Mesendoderm (in vitro differentiated cells): ENCODE results near the gene FRS2. TPM values are rescaled to one million over a fixed set of nuclear protein-coding genes. Genes with fewer than 3 reads are reported as not detected.

ENCODE experiments used
- DNase-seq: peaks from one replicate; pipeline ENCODE4 v3.0.0; 2013
- H2AK5ac ChIP-seq: 2 replicates; pipeline ENCODE4 v1.6.1; 2013; ENCODE audit warnings: low read length, inconsistent platforms
- H2BK120ac ChIP-seq: 2 replicates; pipeline ENCODE4 v1.6.1; 2013; ENCODE audit warnings: low read depth, mild to moderate bottlenecking, low read length, moderate library complexity, mixed read lengths
- H2BK15ac ChIP-seq: replicated peaks from 2 replicates; pipeline ENCODE4 v1.6.1; 2013; ENCODE audit warnings: low read depth, mild to moderate bottlenecking, moderate library complexity
- H2BK5ac ChIP-seq: 2 replicates; pipeline ENCODE4 v1.6.1; 2013; ENCODE audit warnings: low read length, inconsistent platforms
- H3K18ac ChIP-seq: 2 replicates; pipeline ENCODE4 v1.6.1; 2013; ENCODE audit warnings: mild to moderate bottlenecking, low read length, mixed read lengths
- H3K23ac ChIP-seq: one replicate; pipeline ENCODE4 v1.6.1; 2013; ENCODE audit warnings: low read length
- H3K27ac ChIP-seq: 2 replicates; pipeline ENCODE4 v1.5.1; 2013; ENCODE audit warnings: low read depth, mild to moderate bottlenecking, inconsistent platforms, low read length, moderate library complexity
- H3K27me3 ChIP-seq: 2 replicates; pipeline ENCODE4 v1.6.1; 2013; ENCODE audit warnings: low read length, control low read depth, mild to moderate bottlenecking, inconsistent platforms; ENCODE audit not compliant: insufficient read depth, poor library complexity
- H3K36me3 ChIP-seq: 2 replicates; pipeline ENCODE4 v1.6.1; 2013; ENCODE audit warnings: low read length, inconsistent platforms; ENCODE audit not compliant: control insufficient read depth, insufficient read depth
- H3K4ac ChIP-seq: one replicate; pipeline ENCODE4 v1.6.1; 2013; ENCODE audit warnings: low read depth, mild to moderate bottlenecking, low read length, moderate library complexity
- H3K4me1 ChIP-seq: 2 replicates; pipeline ENCODE4 v1.6.1; 2013; ENCODE audit warnings: low read depth, low read length, inconsistent platforms; ENCODE audit not compliant: control insufficient read depth
- H3K4me2 ChIP-seq: 2 replicates; pipeline ENCODE4 v1.6.1; 2013; ENCODE audit warnings: low read length
- H3K4me3 ChIP-seq: 2 replicates; pipeline ENCODE4 v1.5.1; 2013; ENCODE audit warnings: mild to moderate bottlenecking, low read length
- H3K56ac ChIP-seq: one replicate; pipeline ENCODE4 v1.6.1; 2013; ENCODE audit warnings: low read length
- H3K79me1 ChIP-seq: 2 replicates; pipeline ENCODE4 v1.6.1; 2013; ENCODE audit warnings: low read length, inconsistent platforms
- H3K79me2 ChIP-seq: 2 replicates; pipeline ENCODE4 v1.6.1; 2013; ENCODE audit warnings: mild to moderate bottlenecking, low read length; ENCODE audit not compliant: control insufficient read depth, insufficient read depth
- H3K9ac ChIP-seq: 2 replicates; pipeline ENCODE4 v1.6.1; 2013; ENCODE audit warnings: low read length, inconsistent platforms
- H4K5ac ChIP-seq: one replicate; pipeline ENCODE4 v1.6.1; 2013; ENCODE audit warnings: low read length
- H4K8ac ChIP-seq: one replicate; pipeline ENCODE4 v1.6.1; 2013; ENCODE audit warnings: low read depth, mild to moderate bottlenecking, control low read depth, low read length, moderate library complexity
- WGBS: extraction: QIAGEN DNeasy Blood & Tissue Kit; methylation state at CpG from one replicate; pipeline ENCODE4 v1.1.7; 2013; ENCODE audit warnings: low lambda C conversion rate, missing lambda C conversion rate; ENCODE audit not compliant: insufficient coverage; ENCODE audit errors: extremely low coverage; 5-methylcytosine and 5-hydroxymethylcytosine counted together
- polyA plus RNA-seq, 2 experiments: library from polyadenylated mRNA; stranded (reverse); fragments of 200-250 nt; gene quantifications; one replicate each; pipeline ENCODE4 v1.2.3, GENCODE V29; 2013

Gene FRS2, protein sequence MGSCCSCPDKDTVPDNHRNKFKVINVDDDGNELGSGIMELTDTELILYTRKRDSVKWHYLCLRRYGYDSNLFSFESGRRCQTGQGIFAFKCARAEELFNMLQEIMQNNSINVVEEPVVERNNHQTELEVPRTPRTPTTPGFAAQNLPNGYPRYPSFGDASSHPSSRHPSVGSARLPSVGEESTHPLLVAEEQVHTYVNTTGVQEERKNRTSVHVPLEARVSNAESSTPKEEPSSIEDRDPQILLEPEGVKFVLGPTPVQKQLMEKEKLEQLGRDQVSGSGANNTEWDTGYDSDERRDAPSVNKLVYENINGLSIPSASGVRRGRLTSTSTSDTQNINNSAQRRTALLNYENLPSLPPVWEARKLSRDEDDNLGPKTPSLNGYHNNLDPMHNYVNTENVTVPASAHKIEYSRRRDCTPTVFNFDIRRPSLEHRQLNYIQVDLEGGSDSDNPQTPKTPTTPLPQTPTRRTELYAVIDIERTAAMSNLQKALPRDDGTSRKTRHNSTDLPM
- polyA plus RNA-seq (2013, experiment 1 of 2) = 18.5 TPM
- 18.4 TPM for polyA plus RNA-seq (2013, experiment 2 of 2)

DNA sequence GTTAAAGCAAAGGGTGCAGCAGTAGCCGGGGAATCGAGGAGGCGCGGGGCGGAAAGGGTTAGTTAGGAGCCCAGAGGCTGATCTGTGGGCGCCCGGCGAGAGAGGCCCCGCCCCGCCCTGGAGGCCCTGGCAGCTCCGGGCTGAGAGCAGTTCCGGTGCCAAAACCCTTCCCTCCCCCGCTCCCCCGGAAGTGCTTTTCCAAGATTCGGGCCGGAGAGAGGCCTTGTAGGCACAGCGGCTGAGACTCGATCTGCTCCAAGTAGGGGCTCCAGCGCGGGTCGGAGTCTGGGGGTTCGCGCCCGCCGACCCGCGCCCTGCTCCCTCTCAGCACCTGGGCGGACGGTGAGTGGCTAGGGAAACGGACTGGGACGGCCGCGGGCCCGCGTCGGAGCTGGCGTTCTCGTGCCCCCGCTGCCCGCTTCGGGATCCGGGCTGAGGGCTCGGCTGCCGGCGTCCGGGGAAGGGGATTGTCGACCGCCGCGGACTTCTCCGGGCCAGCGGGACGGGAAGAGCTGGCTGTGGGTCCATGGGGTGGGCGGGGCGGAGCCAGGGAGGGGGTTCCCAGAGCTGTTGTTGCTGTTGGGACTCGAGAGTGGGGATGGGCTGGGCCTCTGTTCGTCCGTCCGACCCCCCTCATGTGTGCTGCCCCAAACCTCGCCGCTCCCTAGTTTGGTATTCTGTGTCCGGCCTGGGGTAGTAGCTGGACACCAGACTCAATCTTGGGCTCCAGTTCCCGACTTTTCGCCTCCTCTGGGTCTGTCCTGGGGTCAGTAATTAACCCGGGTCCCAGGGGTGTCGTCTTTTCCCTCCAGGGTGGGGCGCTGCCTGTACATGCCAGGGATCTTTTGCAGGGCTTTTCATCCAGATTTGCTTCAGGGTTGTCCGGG, at the start of gene FRS2:
TSS of gene FRS2 (plus strand) at position 200 of the 887 bp plus-strand sequence. CDS start 98,643 bp downstream, outside the sequence.
- H3K4ac ChIP-seq = peak within 1 kb of the TSS; percentile 64
- peak within 1 kb of the TSS; percentile 95 for H3K27ac ChIP-seq
- peaks cover 8% of the 10 kb centered on the region for H3K79me1 ChIP-seq
- H2BK120ac ChIP-seq = peak within 1 kb of the TSS; percentile 34
- peak within 1 kb of the TSS; percentile 96 for H4K8ac ChIP-seq
- DNase-seq = peak; percentile 97
- no peak within 1 kb of the TSS for H2BK15ac ChIP-seq
- H3K56ac ChIP-seq = peak within 1 kb of the TSS; percentile 97
- H3K4me1 ChIP-seq = peaks cover 2% of the 10 kb centered on the region
- peak within 1 kb of the TSS; percentile 95 for H3K4me3 ChIP-seq
- H3K4me2 ChIP-seq = peak within 1 kb of the TSS; percentile 72
- WGBS = no CpG with 5 or more reads among the region's 68 CpGs
- H2BK5ac ChIP-seq = no peak within 1 kb of the TSS
- H3K18ac ChIP-seq = peak within 1 kb of the TSS; percentile 80
- no peaks in the 10 kb centered on the region for H3K27me3 ChIP-seq
- peak within 1 kb of the TSS; percentile 53 for H3K23ac ChIP-seq
- no peaks in the 10 kb centered on the region for H3K36me3 ChIP-seq
- peaks cover 39% of the 10 kb centered on the region for H3K79me2 ChIP-seq
- no peak within 1 kb of the TSS for H4K5ac ChIP-seq
- H2AK5ac ChIP-seq = no peak within 1 kb of the TSS
- peak within 1 kb of the TSS; percentile 98 for H3K9ac ChIP-seq

DNA sequence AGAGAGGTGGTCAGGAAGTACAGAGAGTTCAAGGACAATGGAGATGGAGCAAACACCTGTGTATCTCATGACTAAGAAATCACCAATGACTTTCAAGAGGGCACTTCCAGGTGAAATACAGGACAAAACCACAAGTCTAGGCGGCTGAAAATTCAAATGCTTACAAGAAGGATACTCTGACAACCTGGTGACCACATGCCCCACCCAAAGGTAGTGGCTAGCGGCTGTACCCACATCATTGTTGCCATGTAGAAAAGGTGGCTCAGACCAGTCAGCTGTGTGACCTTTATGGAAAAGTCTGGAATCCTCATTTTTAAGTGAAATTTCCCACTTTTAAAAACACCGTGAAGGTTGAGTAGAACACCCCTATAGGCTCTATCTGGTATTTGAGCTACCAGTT, 48.6 kb upstream of the FRS2 start:
- WGBS = no CpG with 5 or more reads among the region's 3 CpGs
- Histone ChIP-seq H3K27me3 (no peaks in the 10 kb centered on the region), H3K23ac (no peak overlapping the region), H3K18ac (no peak overlapping the region), H3K36me3 (no peaks in the 10 kb centered on the region), H4K5ac (no peak overlapping the region), H3K4me3 (no peak overlapping the region), H2BK120ac (no peak overlapping the region), H3K79me2 (no peaks in the 10 kb centered on the region), H3K79me1 (no peaks in the 10 kb centered on the region), H2BK15ac (no peak overlapping the region), H3K56ac (no peak overlapping the region), H3K9ac (no peak overlapping the region), H4K8ac (no peak overlapping the region), H2AK5ac (no peak overlapping the region), H3K4me1 (no peaks in the 10 kb centered on the region), H3K27ac (no peak overlapping the region), H3K4me2 (no peak overlapping the region), H3K4ac (no peak overlapping the region), H2BK5ac (no peak overlapping the region)
- no peak for DNase-seq

DNA sequence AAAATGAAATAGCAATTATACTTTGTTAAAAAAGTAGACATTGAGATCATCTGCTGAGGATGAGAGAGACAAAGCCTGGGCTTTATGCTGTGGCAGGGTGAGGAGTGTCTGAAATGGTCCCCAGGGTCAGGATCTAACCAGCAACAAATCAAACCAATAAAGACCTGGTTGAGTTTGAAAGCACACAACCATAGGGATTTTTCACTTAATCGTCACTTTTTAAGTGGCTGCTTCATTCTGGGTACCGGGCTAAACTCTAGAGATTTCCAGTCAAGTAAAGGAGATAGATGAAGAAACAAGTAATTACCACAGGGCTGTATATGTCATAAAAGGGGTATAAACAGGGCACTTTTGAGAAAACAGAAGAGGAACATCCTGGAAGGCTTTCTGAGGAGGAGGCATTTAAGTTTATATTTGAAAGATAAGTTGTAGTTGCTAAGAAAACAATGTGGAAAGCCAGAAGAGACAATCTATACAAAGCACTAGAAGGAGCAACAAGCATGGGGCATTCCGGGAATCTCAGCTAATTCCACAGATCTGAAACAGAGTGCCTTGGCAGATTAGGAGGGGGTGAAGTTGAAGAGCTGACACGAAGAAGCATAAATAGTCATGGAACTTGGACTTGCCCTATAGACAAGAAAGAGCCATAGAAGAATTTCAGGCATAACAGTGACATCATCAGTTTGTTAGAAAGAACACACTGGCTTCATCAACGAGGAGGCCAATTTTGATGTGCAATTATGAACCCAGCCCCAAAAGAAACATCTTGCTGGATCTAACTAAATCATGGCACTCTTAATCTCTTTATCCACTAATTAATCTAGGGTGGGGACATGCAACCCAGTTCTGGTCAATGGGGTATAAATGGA, 46.9 kb upstream of the FRS2 start:
- WGBS = no CpG with 5 or more reads among the region's 5 CpGs
- H3K4me3 ChIP-seq = no peak overlapping the region
- H4K5ac ChIP-seq = no peak overlapping the region
- no peaks in the 10 kb centered on the region for H3K79me1 ChIP-seq
- H3K4ac ChIP-seq = no peak overlapping the region
- no peak overlapping the region for H3K56ac ChIP-seq
- H2BK5ac ChIP-seq = no peak overlapping the region
- H3K27ac ChIP-seq = no peak overlapping the region
- H2BK120ac ChIP-seq = no peak overlapping the region
- H3K79me2 ChIP-seq = no peaks in the 10 kb centered on the region
- no peak for DNase-seq
- no peak overlapping the region for H3K9ac ChIP-seq
- no peak overlapping the region for H3K18ac ChIP-seq
- no peak overlapping the region for H3K23ac ChIP-seq
- H3K27me3 ChIP-seq = no peaks in the 10 kb centered on the region
- H4K8ac ChIP-seq = no peak overlapping the region
- H3K36me3 ChIP-seq = no peaks in the 10 kb centered on the region
- no peak overlapping the region for H2BK15ac ChIP-seq
- H3K4me1 ChIP-seq = no peaks in the 10 kb centered on the region
- no peak overlapping the region for H3K4me2 ChIP-seq
- no peak overlapping the region for H2AK5ac ChIP-seq

DNA sequence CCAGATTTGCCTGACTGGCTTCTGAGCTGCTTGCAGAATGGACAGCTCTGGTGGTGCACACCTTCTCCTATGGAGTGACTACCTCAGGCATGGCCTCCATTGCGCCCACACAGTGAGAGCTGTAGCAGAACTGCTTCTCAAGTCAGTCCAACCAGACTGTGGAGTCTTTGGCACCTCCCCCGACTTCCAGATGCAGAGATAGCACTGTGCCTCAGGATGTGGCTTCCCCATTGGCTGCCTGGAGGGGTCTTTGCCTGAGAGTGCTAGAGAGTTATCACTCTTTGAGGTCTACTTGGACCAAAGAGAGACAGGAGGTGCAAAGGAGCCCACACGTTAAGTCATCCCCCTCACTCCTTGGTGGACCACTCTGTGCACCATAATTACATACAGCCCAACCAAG, 44.8 kb upstream of the FRS2 start:
- H3K9ac ChIP-seq = no peak overlapping the region
- no CpG with 5 or more reads among the region's 3 CpGs for WGBS
- H3K79me1 ChIP-seq = no peaks in the 10 kb centered on the region
- no peak overlapping the region for H2BK15ac ChIP-seq
- H3K4me3 ChIP-seq = no peak overlapping the region
- no peaks in the 10 kb centered on the region for H3K4me1 ChIP-seq
- H3K18ac ChIP-seq = no peak overlapping the region
- no peak overlapping the region for H3K4me2 ChIP-seq
- H4K5ac ChIP-seq = no peak overlapping the region
- H2BK5ac ChIP-seq = no peak overlapping the region
- H3K36me3 ChIP-seq = no peaks in the 10 kb centered on the region
- no peak overlapping the region for H3K4ac ChIP-seq
- no peak overlapping the region for H4K8ac ChIP-seq
- H2AK5ac ChIP-seq = no peak overlapping the region
- no peaks in the 10 kb centered on the region for H3K27me3 ChIP-seq
- H3K79me2 ChIP-seq = no peaks in the 10 kb centered on the region
- no peak overlapping the region for H3K27ac ChIP-seq
- no peak overlapping the region for H3K23ac ChIP-seq
- H3K56ac ChIP-seq = no peak overlapping the region
- DNase-seq = no peak
- H2BK120ac ChIP-seq = no peak overlapping the region

DNA sequence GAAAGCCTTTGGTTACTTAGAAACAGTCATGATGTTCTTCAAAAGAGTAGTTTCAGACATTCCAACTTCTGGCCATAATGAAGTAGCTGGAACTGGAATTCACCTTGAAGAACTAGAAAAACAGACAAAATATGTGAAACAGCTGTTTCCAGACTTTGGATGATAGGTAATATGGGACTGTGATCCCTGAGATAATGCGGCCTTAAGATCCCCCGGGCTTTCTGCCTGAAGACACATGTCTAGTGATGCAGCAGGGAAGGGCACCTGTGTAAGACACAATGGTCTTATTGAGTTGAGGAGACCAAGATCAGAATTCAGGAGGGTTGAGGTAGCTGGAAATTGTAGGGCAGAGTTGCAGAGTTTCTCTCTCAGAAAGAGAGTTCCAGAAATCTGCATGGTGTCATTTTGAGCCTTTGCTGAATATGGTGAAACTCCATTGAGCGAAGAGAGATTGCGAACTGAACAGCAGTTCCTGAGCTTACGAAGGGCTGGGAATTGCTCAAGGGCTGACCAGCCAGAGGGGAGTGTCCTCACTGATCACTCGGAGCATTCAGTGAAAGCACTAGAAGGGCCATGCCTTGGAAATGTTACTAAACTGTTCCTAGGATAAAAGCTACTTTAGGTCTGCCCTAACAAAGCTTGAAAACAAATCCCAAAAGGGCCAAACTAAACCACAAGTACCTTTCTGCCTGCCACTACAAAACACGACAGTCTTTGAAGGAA, 41.7 kb upstream of the FRS2 start:
- Histone ChIP-seq H3K56ac (no peak overlapping the region), H3K4me2 (no peak overlapping the region), H3K79me1 (no peaks in the 10 kb centered on the region), H3K79me2 (no peaks in the 10 kb centered on the region), H2BK5ac (no peak overlapping the region), H3K23ac (no peak overlapping the region), H3K18ac (no peak overlapping the region), H2BK15ac (no peak overlapping the region), H3K4ac (no peak overlapping the region), H3K27me3 (no peaks in the 10 kb centered on the region), H3K36me3 (no peaks in the 10 kb centered on the region), H4K5ac (no peak overlapping the region), H2BK120ac (no peak overlapping the region), H3K4me1 (no peaks in the 10 kb centered on the region), H3K9ac (no peak overlapping the region), H2AK5ac (no peak overlapping the region), H3K27ac (no peak overlapping the region), H3K4me3 (no peak overlapping the region), H4K8ac (no peak overlapping the region)
- no peak for DNase-seq
- no CpG with 5 or more reads among the region's 7 CpGs for WGBS
